ENCODE data around the gene APBB2. TPM values are rescaled to one million over a fixed set of nuclear protein-coding genes. Genes with fewer than 3 reads are reported as not detected.

APBB2 gene
- total RNA-seq = 10 to 100 TPM; 28.2 to 30.7 TPM
- long read RNA-seq, partial matches to known transcripts = 3 of 7 reads
- long read RNA-seq, other reads (novel, unspliced or antisense) = 4 of 7 reads

DNA sequence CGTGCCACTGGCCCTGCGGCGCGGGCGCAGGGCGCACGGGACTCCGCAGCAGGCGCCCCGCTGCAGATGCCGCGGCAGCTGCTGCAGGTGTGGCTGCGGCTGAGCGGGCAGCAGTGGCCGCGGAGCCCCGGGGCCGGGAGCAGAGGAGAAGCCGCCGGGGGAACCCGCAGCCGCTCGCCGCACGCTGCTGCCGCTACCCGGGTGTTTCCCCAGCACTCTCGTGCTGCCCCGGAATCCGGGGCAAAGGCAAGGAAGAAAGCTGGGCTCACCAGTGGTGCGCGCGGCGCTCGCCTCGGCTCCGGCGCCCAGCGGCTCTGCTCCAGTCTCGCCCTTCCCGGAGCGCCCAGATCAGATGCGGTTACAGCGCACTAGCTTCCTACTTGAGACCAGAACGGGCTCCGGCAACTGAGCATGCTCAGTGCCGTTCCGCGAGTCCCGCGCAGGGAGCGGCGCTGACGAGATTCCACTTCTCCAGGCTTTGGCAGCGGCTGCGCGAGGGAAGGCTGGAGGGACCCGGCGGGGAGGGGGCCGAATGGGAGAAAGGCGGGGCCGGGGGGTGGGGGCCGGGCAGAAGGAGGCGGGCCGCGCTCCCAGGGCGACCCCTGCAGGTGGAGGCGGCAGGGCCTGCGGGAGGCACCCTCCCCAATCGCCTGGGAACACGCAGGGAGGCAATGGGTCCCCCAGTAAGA is at the start of gene APBB2:
TSS of gene APBB2 (minus strand) at position 407 of the 689 bp plus-strand sequence. CDS start 181,288 bp downstream, outside the sequence.
- DNase-seq (peak; percentile 92 to 95), ATAC-seq (peak; percentile 78)
- intact Hi-C loops (cut with DNase I, micrococcal nuclease) = loop anchor here in 1 of 2 donors (2.0 kb wide), 2 partner anchors 237 to 287 kb away; no protein-coding TSS in a partner anchor

DNA sequence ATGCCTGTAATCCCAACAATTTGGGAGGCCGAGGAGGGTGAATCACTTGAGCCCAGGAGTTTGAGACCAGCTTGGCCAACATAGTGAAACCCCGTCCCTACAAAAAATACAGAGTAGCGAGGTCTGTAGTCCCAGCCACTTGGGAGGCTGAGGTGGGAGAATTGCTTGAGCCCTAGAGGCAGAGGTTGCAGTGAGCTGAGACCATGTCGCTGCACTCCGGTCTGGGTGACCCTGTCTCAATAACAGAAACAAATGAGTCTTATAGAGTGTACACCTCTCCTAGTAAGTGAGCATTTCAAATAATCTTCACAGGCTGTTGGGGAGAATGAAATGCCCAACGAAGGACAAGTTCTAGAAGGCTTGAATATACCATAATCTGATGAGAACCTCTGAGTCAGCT is 47.9 kb upstream of the APBB2 start:
- intact Hi-C loops (cut with DNase I, micrococcal nuclease) = no loop called here
- no peak for DNase-seq
- no peak for ATAC-seq

DNA sequence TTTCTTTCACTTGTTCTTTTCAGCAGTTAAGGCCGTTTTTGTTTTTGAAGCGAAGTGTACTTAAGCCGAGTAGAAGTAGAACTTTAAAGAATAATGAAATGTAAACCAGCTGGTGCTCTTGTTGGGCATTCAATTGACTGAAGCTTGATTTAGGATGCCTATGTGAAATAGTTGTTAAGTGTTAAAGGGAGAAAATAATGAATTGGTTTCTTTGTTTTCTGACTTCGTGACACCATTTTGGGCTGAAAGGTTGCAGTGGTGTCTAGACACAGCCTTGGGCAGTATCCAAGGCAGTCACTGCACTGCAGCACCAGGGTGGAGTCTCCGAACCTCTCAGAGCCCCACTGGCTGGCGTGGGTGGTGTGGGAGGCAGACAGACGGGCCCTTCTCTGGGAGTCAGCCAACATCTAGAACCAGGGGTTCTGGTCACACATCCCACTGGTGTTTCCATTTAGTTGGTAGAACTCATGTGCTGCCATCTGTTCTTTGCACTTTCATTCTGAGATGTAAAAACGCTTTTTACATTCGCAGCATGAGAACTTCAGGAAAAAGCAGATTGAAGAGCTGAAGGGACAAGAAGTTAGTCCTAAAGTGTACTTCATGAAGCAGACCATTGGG is 45.9 kb upstream of the APBB2 start:
- intact Hi-C loops (cut with DNase I, micrococcal nuclease) = no loop called here
- DNase-seq (no peak), ATAC-seq (no peak)

DNA sequence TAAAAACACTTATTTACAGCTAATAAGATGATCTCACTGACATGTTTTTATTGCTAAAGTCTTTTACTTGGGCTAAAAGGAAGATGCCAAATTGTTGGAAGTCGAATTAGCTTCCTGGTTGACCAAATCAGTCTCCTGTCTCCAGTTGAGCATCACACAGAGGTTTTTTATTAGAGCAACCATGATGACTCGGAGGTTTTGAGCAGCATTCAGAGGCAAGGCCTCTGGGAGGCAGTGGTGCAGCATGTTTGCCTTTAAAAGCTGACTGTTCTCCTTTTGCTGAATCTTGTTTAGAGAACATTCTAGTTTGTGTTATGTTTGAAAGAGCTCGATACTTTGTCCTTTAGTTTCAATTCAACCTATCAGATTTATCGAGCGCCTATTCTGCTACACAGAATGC is 44.4 kb upstream of the APBB2 start:
- no peak for DNase-seq
- ATAC-seq = no peak
- intact Hi-C loops (cut with DNase I, micrococcal nuclease) = no loop called here

DNA sequence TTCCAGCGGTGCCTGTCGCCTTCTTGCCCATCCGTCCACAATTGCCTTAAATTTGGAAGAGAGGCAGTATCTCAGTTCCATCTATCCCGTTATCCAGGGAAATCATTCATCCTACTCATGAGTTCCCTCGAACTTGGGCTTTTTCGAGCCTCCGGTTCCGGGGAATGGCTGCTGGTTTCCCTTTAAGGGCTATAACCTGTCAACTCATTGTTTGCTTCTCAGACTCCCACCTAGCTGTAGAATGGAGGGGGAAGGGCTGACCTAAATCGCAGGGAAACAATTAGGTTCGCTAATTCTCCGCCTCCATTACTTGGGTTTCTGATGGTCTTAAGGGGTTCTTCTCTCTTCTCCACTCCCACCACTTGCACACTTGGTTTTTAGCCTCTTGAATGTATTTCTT is 43.6 kb upstream of the APBB2 start:
- DNase-seq (no peak), ATAC-seq (no peak)
- intact Hi-C loops (cut with DNase I, micrococcal nuclease) = no loop called here

DNA sequence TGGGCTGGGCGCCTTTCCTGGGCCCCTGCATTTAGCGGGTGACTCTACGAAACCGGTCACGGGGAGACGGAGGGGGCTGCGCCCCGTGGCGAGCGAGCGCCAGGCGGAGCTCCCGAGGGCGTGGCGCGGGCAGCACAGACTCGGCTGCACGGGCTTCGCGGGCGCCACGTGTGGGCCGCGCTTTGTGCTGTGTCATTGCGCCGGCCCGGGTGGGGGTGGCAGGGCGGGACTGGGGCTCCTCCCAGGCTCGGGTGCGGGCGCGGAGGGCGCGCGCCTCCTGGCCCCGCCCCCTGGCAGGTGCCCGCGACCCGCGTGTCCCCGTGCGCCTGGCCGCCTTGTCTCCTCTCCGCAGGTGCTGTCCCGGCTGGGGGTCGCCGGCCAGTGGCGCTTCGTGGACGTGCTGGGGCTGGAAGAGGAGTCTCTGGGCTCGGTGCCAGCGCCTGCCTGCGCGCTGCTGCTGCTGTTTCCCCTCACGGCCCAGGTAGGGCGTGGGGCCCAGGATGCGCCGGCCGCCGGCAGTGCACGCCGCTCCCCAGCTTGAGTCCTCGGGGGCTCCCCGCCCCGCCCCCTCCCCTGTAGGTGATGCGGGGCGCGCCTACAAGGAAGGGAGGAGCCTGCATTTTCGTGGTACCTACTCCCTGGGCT is 43.0 kb upstream of the APBB2 start:
- peak; percentile 33 to 46 for DNase-seq
- peak; percentile 94 for ATAC-seq
- intact Hi-C loops (cut with DNase I, micrococcal nuclease) = no loop called here

DNA sequence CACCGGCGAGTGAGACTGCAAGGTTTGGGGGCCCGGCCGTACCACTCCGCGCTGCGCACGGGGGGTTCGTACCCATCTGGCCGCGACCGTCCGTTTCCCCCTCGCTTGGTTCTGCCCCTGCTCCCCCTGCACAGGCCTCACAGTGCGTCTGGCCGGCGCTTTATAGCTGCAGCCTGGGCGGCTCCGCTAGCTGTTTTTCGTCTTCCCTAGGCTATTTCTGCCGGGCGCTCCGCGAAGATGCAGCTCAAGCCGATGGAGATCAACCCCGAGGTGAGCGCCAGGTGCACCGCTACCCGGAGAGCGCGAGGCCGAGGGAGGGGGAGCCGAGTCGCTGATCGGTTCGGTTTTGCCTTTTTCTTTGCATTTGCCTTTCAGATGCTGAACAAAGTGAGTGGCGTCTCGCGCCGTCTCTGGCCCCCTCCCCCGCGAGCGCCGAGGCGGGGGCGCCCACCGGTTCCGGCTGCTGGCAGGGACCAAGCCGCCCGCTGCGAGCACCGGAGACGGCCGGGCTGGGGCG is 42.5 kb upstream of the APBB2 start, which contains the start of gene UCHL1:
TSS of gene UCHL1 (plus strand) at position 189 of the 517 bp plus-strand sequence. CDS start at position 238, 49 bp downstream.
- peak; percentile 39 for ATAC-seq
- DNase-seq = peak in 1 of 2 donors; percentile 11
- intact Hi-C loops (cut with DNase I, micrococcal nuclease) = no loop called here

DNA sequence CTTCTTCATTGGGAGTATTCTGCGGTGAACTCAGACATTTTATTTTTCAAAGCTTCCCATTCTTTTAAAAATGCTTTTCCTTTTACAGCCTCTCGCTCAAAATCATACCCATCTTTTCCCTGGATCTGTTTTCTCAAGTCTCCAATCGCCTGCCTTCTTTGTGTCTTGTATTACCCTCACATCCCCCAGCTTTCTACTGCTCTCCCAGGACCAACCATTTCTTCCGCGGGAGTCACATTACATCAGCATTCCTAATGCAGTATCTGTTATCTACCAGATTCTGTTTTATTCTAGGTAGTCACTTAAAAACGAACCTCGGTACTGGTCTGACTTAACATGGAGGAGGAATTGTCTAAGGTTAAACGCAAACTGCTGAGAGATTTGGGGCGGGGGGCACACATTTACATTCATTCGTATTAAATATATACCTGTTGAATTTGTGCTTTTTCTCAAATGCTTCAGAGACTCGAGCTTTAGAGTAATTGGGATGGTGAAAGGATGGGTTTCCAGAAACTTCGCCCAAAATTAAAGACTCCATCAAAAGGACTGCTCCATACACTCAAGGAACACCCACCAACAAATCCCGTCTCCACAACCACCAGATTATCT is 41.9 kb upstream of the APBB2 start:
- intact Hi-C loops (cut with DNase I, micrococcal nuclease) = no loop called here
- no peak for ATAC-seq

DNA sequence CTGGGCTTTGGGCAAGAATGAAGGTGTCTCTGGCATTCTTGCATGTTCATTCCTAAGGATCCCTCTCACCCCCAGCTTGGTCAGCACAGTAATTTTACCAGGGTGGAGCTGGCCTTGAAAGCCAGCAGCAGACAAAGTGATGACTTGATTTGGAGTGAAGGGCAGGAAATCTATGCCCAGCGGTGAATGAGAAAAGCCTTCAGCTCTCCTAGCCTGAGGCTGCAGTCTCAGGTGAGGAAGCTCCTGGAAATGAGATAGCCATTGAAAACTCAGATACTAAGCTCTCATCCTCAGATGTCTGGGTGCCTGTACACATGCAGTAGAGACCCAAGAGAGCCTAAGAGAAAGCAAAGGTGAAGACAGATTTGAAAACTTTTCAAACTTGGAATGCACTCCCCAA is 31.6 kb upstream of the APBB2 start:
- no peak for DNase-seq
- ATAC-seq = no peak
- intact Hi-C loops (cut with DNase I, micrococcal nuclease) = no loop called here

More for the DNA sequence above, 41.9 kb upstream of the APBB2 start:
- no peak for DNase-seq

DNA sequence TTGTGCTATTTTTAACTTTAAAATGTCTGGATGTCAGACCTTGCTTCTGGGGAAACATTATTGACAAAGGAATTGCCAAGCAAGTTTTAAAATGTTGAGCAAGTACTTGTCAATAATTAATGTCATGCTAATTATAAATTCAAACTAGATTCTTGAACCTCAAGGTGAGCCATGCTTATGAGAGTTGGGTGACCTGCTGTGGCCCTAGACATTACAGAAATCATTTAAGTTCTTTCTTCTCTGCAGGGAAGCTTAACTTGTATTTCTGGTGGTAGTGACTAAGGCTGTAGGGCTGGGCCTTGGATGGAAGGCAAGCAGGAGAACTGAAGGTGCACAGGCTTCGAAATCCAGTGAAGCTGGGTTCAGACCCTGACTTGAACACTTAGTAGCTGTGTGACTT is 27.6 kb upstream of the APBB2 start:
- intact Hi-C loops (cut with DNase I, micrococcal nuclease) = no loop called here
- DNase-seq (no peak), ATAC-seq (no peak)

DNA sequence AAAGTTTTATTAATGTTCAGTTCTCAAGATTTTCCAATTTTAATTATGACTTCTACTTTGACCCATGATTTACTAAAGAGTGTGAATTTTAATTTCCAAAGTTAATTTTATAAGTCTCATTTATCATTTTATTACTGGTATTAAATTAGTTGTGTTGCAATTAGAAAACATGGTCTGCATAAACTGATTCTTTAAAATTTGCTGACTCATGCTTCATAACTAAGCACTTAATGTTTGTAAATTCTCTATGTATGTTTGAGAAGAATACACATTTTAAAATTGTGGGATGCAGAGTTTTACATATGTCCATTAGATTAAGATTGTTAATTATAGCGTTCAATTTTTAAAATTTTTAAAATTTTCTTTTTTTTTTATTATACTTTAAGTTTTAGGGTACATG is 22.2 kb upstream of the APBB2 start:
- ATAC-seq (no peak), DNase-seq (no peak)
- intact Hi-C loops (cut with DNase I, micrococcal nuclease) = no loop called here

DNA sequence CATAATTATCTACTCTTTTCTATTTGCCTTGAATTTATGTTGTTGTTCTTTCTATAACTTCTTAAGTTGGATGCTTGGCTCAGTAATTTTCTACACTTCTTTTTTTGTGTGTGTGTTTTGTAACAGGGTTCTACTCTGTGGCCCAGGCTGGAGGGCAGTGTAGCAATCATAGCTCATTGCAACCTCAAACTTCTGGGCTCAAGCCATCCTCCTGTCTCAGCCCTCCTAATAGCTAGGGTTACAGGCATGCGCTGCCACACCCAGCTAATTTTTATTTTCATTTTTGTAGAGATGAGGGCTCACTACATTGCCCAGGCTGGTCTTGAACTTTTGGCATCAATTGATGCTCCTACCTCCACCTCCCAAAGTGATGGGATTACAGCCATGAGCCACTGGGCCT is 21.7 kb upstream of the APBB2 start:
- intact Hi-C loops (cut with DNase I, micrococcal nuclease) = no loop called here

DNA sequence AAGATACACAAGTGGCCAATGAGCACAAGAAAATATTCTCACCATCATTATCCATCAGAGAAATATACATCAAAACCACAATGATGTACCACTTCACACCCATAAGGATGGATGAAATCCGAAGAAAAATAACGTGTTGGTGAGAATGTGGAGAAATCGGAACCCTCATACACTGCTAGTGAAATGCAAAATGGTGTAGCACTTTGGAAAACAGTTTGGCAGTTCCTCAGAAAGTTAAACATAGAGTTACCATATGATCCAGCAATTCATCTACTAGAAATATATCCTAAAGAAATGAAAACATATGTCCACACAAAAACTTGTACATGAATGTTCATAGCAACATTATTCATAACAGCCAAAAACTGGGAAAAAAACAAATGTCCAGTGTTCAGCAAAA is 18.5 kb upstream of the APBB2 start:
- no peak for DNase-seq
- intact Hi-C loops (cut with DNase I, micrococcal nuclease) = no loop called here
- ATAC-seq = no peak

More for the DNA sequence above, 21.7 kb upstream of the APBB2 start:
- ATAC-seq (no peak), DNase-seq (no peak)

DNA sequence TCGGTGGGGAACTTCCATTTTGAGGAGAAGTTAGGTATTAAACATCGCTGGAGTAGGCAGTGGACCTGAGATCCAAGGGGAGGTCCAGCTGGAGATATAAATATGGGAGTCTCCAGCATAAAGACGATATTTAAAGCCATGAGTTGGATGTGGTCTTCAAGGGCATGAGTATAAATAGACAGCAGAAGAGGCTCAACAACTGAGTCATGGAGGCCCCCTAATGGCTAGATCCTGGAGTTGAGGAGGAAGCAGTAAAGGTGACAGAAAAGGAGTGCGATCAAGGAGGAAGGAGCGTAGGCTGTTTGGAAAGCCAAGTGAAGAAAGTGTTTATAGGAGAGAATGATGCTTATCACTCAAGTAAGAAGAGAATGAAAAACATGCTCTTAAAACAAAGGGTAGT is 18.1 kb upstream of the APBB2 start:
- intact Hi-C loops (cut with DNase I, micrococcal nuclease) = no loop called here
- ATAC-seq (no peak), DNase-seq (no peak)

DNA sequence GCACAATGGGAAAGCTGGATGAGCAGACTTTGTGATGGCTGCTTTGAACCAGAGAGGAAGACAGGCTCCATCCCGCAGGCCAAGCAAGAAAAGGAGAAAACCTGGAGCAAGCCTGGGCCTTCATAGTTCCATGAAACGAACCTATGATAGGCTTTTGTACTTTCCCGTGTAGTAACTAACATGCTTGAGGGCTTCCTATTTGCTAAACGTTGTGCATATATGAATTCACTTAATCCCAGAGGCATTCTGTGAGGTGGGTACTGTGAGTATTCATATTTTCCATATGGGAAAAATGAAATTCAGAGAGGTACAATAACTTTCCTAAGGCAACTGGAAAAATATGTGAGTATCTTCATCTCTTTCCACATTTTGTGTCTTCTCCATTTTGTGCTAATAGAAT is 13.6 kb upstream of the APBB2 start:
- intact Hi-C loops (cut with DNase I, micrococcal nuclease) = no loop called here
- ATAC-seq (no peak), DNase-seq (no peak)

DNA sequence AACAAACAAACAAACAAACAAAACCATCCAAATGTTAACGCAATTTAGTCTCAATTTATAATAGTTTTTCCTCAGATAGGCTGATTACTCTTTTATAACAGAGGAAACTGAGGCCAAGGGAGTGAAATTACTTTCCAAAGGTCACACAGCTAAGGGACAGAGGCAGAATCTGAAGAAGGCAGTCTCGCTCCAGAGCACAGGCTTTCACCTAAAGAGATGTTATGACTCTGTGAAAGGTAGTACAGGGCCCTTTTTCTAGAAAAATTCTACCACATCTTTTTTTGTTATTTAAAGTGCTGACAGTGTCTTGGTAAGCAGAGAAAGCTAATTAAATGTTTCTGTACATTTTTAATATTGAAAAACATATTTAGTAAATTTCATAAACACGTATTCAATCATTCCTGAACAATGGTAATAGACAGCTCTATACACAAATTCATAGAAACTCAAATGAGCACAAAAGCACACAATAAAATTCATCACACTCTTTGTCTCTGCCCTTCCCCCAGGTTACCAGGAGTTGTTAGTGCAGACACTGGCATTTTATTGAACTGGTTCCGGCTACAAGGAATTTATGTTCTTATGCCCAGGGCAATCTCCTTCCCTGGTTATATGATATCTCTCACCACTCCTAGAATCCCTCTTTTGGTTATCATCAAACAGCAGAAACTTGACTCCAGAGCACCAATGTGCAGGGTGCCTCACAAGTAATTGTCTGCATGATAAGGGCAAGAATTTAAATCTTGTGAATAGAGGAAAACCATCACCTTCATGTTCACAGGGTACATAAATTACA is 7.7 kb upstream of the APBB2 start:
- intact Hi-C loops (cut with DNase I, micrococcal nuclease) = no loop called here
- peak; percentile 96 for ATAC-seq
- DNase-seq = no peak

DNA sequence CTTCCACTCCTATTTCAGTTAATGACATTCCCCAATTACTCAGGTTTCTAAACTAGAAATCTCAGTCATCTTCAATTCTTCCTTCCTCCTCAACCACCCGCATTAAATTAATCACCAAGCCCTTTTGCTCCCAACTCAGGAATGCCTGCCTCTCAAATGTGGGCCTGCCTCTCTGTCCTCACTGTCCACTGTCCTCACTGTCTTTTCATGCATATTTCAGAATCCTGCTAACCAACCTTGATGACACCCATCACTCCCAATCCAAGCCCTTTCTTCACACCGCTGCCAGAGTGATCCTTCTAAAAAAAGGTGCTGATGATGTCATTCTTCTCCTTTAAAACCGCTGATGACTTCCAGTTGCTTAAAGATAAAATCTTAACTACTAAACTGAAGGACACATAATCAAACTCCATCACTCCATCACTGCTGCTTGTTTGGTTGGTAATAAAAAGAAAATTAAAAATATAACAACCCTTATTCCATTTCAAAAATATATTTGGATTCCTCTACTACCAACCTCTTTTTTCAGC is 5.1 kb upstream of the APBB2 start:
- no peak for ATAC-seq
- no peak for DNase-seq
- intact Hi-C loops (cut with DNase I, micrococcal nuclease) = no loop called here

DNA sequence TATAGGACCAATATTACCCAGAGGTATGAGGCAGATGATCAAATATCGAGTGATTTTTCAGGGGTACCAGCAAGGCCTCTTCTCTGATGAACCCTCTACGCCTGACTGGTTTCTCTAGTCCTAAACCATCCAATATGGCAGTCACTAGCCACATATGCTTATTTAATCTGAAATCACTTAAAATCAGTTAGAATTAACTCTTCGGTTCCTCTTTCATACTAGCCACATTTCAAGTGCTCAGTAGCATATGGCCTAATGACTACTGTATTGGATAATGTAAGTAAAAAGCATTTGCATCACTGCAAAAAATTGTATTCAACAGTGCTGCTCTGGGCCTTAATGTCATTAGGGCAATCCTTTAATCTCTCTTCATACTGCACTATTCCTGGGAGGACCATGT is 4.4 kb upstream of the APBB2 start:
- intact Hi-C loops (cut with DNase I, micrococcal nuclease) = no loop called here
- ATAC-seq (no peak), DNase-seq (no peak)

Measured in left colon (tissue), 2 donors.